K562 (cell line): ENCODE measurements around the gene TNFSF9. TPM values are rescaled to one million over a fixed set of nuclear protein-coding genes. Genes with fewer than 3 reads are reported as not detected.

Source experiments
- CTCFL ChIP-seq: IDR thresholded peaks from 2 replicates; pipeline ENCODE4 v1.6.1; 2011; ENCODE audit warnings: borderline replicate concordance, low read depth, mild to moderate bottlenecking, moderate library complexity, low read length; ENCODE audit not compliant: insufficient read depth, poor library complexity, severe bottlenecking
- HDAC1 ChIP-seq, 2 experiments: fragments of 450-650 bp; IDR thresholded peaks; 2 replicates each; pipeline ENCODE4 v1.6.1; 2016 to 2017; ENCODE audit warnings: inconsistent platforms in 1 of 2, mild to moderate bottlenecking in 1 of 2, moderate library complexity in 1 of 2
- HIVEP1 ChIP-seq: fragments of 250-450 bp; sonication (Bioruptor Pico); IDR thresholded peaks from 2 replicates; pipeline ENCODE4 v1.4.0; 2020; ENCODE audit warnings: mild to moderate bottlenecking
- NUFIP1 ChIP-seq: fragments of 450-650 bp; IDR thresholded peaks from 2 replicates; pipeline ENCODE4 v1.6.1; 2018; ENCODE audit not compliant: partially characterized antibody
- SIRT6 ChIP-seq: IDR thresholded peaks from one replicate; pipeline ENCODE4 v1.6.1; 2012; ENCODE audit warnings: low read depth, mild to moderate bottlenecking, control low read depth, inconsistent platforms, low read length, moderate library complexity
- TARDBP ChIP-seq: fragments of 450-650 bp; IDR thresholded peaks from 2 replicates; pipeline ENCODE4 v1.6.1; 2016
- ZBTB11 ChIP-seq, 3 experiments: fragments of 200-800 bp in 1 of 3; fragments of 250-450 bp in 1 of 3; fragments of 450-650 bp in 1 of 3; sonication (Bioruptor Pico) in 1 of 3; sonication (Bioruptor generic) in 1 of 3; formaldehyde crosslinking in 1 of 3; IDR thresholded peaks; 2 replicates each; pipeline versions ENCODE4 v1.6.1 to v1.8.0; 2016 to 2022; ENCODE audit warnings: mild to moderate bottlenecking in 2 of 3, missing genetic modification characterization in 2 of 3, missing compliant biosample characterization in 1 of 3, moderate library complexity in 1 of 3
- ZBTB5 ChIP-seq: fragments of 450-650 bp; IDR thresholded peaks from 2 replicates; pipeline ENCODE4 v1.6.1; 2017; ENCODE audit warnings: antibody characterized with exemption
- ZNF197 ChIP-seq: fragments of 200-800 bp; sonication (Bioruptor generic); IDR thresholded peaks from 2 replicates; pipeline ENCODE4 v1.6.1; 2016; ENCODE audit warnings: low read depth, missing genetic modification characterization, missing compliant biosample characterization
- polyA plus RNA-seq, 8 experiments: library from polyadenylated mRNA; depleted of rRNA in 4 of 8; stranded (reverse) in 5 of 8; unstranded in 3 of 8; fragments of >200 nt; fragmentation: Nextera tagmentation in 2 of 8; fragmentation: Illumina TruSeq in 1 of 8; extraction: Ambion mirVana in 2 of 8; extraction: Trizol in 1 of 8; gene quantifications; 2 replicates each; pipeline versions ENCODE4 v1.2.1 to v1.2.3, GENCODE V29; 2011 to 2014; ENCODE audit warnings: inconsistent platforms in 1 of 8, missing spikeins in 1 of 8
- total RNA-seq, 7 experiments: library from RNA; depleted of rRNA in 6 of 7; stranded (reverse); fragments of >200 nt in 6 of 7; fragmentation: Illumina TruSeq in 2 of 7; extraction: Trizol in 2 of 7; gene quantifications; 2 replicates each; pipeline versions ENCODE4 v1.2.1 to v1.2.3, GENCODE V29; 2011 to 2021; ENCODE audit warnings: low replicate concordance in 1 of 7
- TF ChIP-seq, protein P1 (sequence below): fragments of 450-650 bp; IDR thresholded peaks from 2 replicates; pipeline ENCODE4 v1.6.1; 2016; ENCODE audit warnings: antibody characterized with exemption
- TF ChIP-seq, protein P2 (sequence below): fragments of 250-450 bp; sonication (Bioruptor Pico); IDR thresholded peaks from 2 replicates; pipeline ENCODE4 v1.5.0; 2021
- TF ChIP-seq, protein P3 (sequence below): fragments of 450-650 bp; formaldehyde crosslinking; IDR thresholded peaks from 2 replicates; pipeline ENCODE4 v1.4.0; 2022; ENCODE audit warnings: mild to moderate bottlenecking, moderate library complexity

Gene TNFSF9
- total and polyA plus RNA-seq, 9 of the 15 experiments (the other 6 are each of a cell fraction or from before 2014, with no cell fraction given): 1.4 to 17.9 (median 6.5) TPM

GRCh38 chr19:6532244-6532999 is 1.6 kb downstream of the TNFSF9 start (continued):
- TF ChIP-seq ZBTB5 (peak; percentile 76), HDAC1 (IDR thresholded peaks at IDR 0.05) (peak in 1 of 2 experiments; percentile 91; a peak in 3 of 4 replicates), TARDBP (0 out of 2 replicates have a peak, but pooled peaks have one; percentile 55), CTCFL (no peak), SIRT6 (no peak), HIVEP1 (CRISPR knock-in tag) (no peak), ZNF197 (CRISPR knock-in tag) (no peak), ZBTB11 (CRISPR knock-in tag; IDR thresholded peaks at IDR 0.05) (peak in 2 of 3 experiments; percentile 25 to 69; a peak in 2 of 6 replicates), NUFIP1 (peak; percentile 86)
- TF ChIP-seq, protein P1, sequence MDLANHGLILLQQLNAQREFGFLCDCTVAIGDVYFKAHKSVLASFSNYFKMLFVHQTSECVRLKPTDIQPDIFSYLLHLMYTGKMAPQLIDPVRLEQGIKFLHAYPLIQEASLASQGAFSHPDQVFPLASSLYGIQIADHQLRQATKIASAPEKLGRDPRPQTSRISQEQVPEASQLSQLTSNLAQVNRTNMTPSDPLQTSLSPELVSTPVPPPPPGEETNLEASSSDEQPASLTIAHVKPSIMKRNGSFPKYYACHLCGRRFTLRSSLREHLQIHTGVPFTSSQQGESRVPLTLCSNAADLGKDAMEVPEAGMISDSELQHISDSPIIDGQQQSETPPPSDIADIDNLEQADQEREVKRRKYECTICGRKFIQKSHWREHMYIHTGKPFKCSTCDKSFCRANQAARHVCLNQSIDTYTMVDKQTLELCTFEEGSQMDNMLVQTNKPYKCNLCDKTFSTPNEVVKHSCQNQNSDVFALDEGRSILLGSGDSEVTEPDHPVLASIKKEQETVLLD: peak; percentile 81
- TF ChIP-seq, protein P2, sequence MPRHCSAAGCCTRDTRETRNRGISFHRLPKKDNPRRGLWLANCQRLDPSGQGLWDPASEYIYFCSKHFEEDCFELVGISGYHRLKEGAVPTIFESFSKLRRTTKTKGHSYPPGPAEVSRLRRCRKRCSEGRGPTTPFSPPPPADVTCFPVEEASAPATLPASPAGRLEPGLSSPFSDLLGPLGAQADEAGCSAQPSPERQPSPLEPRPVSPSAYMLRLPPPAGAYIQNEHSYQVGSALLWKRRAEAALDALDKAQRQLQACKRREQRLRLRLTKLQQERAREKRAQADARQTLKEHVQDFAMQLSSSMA: no peak
- TF ChIP-seq, protein P3, sequence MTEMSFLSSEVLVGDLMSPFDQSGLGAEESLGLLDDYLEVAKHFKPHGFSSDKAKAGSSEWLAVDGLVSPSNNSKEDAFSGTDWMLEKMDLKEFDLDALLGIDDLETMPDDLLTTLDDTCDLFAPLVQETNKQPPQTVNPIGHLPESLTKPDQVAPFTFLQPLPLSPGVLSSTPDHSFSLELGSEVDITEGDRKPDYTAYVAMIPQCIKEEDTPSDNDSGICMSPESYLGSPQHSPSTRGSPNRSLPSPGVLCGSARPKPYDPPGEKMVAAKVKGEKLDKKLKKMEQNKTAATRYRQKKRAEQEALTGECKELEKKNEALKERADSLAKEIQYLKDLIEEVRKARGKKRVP (CRISPR knock-in tag): no peak
